ENCODE data around the gene NCAPG2.
"Not testable (repeated sequence)": the region's sequence is repeated elsewhere in the genome, so short reads cannot be mapped to it uniquely, and the experiment has no call there.

The NCAPG2 gene

GRCh38 chr7:158705234-158705850 lies 738 bp upstream of the NCAPG2 start:
- DNase-seq, result peak; percentile 27
- peak overlapping the region; percentile 83 for H2AFZ ChIP-seq (ENCODE audit: low read length)

GRCh38 chr7:158703679-158704523 lies 703 bp downstream of the NCAPG2 start:
- not testable (repeated sequence) for H4K20me1 ChIP-seq (ENCODE audit: insufficient read depth, low read length); H3K36me3 ChIP-seq (replicated peaks; ENCODE audit: insufficient read depth, low read length); H3K9me3 ChIP-seq (replicated peaks; ENCODE audit: insufficient read depth, low read length); H3K27me3 ChIP-seq (replicated peaks; ENCODE audit: insufficient read depth, low read length); H3F3A ChIP-seq (ENCODE audit: insufficient read depth, low read length); H3K9me2 ChIP-seq (replicated peaks; ENCODE audit: insufficient read depth, low read length)
- Histone ChIP-seq H3K9ac (ENCODE audit: low read length) (peak overlapping the region; percentile 99), H3K4me3 (ENCODE audit: low read length) (peak overlapping the region; percentile 98), H3K79me2 (ENCODE audit: low read length) (peaks cover 57% of the 10 kb centered on the region), H2AFZ (ENCODE audit: low read length) (peak overlapping the region; percentile 86), H3K27ac (ENCODE audit: low read length) (peak overlapping the region; percentile 69), H3K4me2 (ENCODE audit: low read depth, low read length) (peak overlapping the region; percentile 81), H3K4me1 (ENCODE audit: low read length) (peaks cover 17% of the 10 kb centered on the region)
- peak; percentile 34 for DNase-seq

More at GRCh38 chr7:158705234-158705850, 738 bp upstream of the NCAPG2 start:
- Histone ChIP-seq H3K36me3 (replicated peaks; ENCODE audit: insufficient read depth, low read length) (peaks cover under 1% of the 10 kb centered on the region; the same call in 1 of the 2 replicates), H4K20me1 (ENCODE audit: insufficient read depth, low read length) (no peaks in the 10 kb centered on the region), H3K4me1 (ENCODE audit: low read length) (peaks cover 17% of the 10 kb centered on the region), H3K4me2 (ENCODE audit: low read depth, low read length) (peak overlapping the region; percentile 69), H3K27me3 (replicated peaks; ENCODE audit: insufficient read depth, low read length) (no peaks in the 10 kb centered on the region), H3K9me2 (replicated peaks; ENCODE audit: insufficient read depth, low read length) (no peaks in the 10 kb centered on the region), H3K79me2 (ENCODE audit: low read length) (peaks cover 43% of the 10 kb centered on the region), H3K27ac (ENCODE audit: low read length) (peak overlapping the region; percentile 51; the same call in 1 of the 2 replicates), H3K9ac (ENCODE audit: low read length) (peak overlapping the region; percentile 99), H3K4me3 (ENCODE audit: low read length) (peak overlapping the region; percentile 98), H3F3A (ENCODE audit: insufficient read depth, low read length) (peaks cover 7% of the 10 kb centered on the region), H3K9me3 (replicated peaks; ENCODE audit: insufficient read depth, low read length) (no peaks in the 10 kb centered on the region)
- TF ChIP-seq EZH2 (optimal IDR thresholded peaks at IDR 0.05; ENCODE audit: low read depth, low read length) (no peak), EZH2phosphoT487 (IDR thresholded peaks at IDR 0.05; ENCODE audit: low read length) (no peak), CTCF (IDR thresholded peaks at IDR 0.05; ENCODE audit: low read length) (no peak)

- no peaks in the 10 kb centered on the region for H3K9me2 ChIP-seq (replicated peaks; ENCODE audit: insufficient read depth, low read length)
- H3K27ac ChIP-seq (ENCODE audit: low read length), result no peak overlapping the region
- peaks cover 7% of the 10 kb centered on the region for H3F3A ChIP-seq (ENCODE audit: insufficient read depth, low read length)
- H3K4me1 ChIP-seq (ENCODE audit: low read length), result peaks cover 17% of the 10 kb centered on the region
- no peak overlapping the region for H3K9ac ChIP-seq (ENCODE audit: low read length)
- peak overlapping the region; percentile 98 for H3K4me3 ChIP-seq (ENCODE audit: low read length)
- peaks cover 5% of the 10 kb centered on the region; the same call in 1 of the 2 replicates for H3K36me3 ChIP-seq (replicated peaks; ENCODE audit: insufficient read depth, low read length)
- H2AFZ ChIP-seq (ENCODE audit: low read length), result no peak overlapping the region
- no peaks in the 10 kb centered on the region for H3K9me3 ChIP-seq (replicated peaks; ENCODE audit: insufficient read depth, low read length)
- no peaks in the 10 kb centered on the region; the same call in 1 of the 2 replicates for H4K20me1 ChIP-seq (ENCODE audit: insufficient read depth, low read length)
- TF ChIP-seq CTCF (IDR thresholded peaks at IDR 0.05; ENCODE audit: low read length) (no peak), EZH2phosphoT487 (IDR thresholded peaks at IDR 0.05; ENCODE audit: low read length) (no peak), EZH2 (optimal IDR thresholded peaks at IDR 0.05; ENCODE audit: low read depth, low read length) (no peak)
- H3K79me2 ChIP-seq (ENCODE audit: low read length), result peaks cover 67% of the 10 kb centered on the region
- H3K4me2 ChIP-seq (ENCODE audit: low read depth, low read length), result peak overlapping the region; percentile 81
- no peak for DNase-seq
- H3K27me3 ChIP-seq (replicated peaks; ENCODE audit: insufficient read depth, low read length), result no peaks in the 10 kb centered on the region
Observed at GRCh38 chr7:158702944-158703343, 1.7 kb downstream of the NCAPG2 start.

Measured in MM.1S (cell line).